RPMI7951 (cell line): Measurements from ENCODE around the gene AKAP6. TPM values are rescaled to one million over a fixed set of nuclear protein-coding genes. Genes with fewer than 3 reads are reported as not detected.

Source experiments
- DNase-seq: peaks from one replicate; pipeline ENCODE4 v3.0.0-alpha.2; 2012; ENCODE audit warnings: low read depth
- total RNA-seq: library from RNA; depleted of rRNA; stranded (reverse); fragments of >200 nt; shearing (Covaris generic); gene quantifications from 2 replicates; pipeline ENCODE4 v1.2.3, GENCODE V29; 2014

The AKAP6 gene
- total RNA-seq, 1 experiment from 2014 or later: 3.0 TPM

- DNase-seq: no peak
Measured at GRCh38 chr14:32330351-32331111, 1.4 kb downstream of the AKAP6 start.

GRCh38 chr14:32331206-32331605 lies 2.1 kb downstream of the AKAP6 start:
- no peak for DNase-seq

GRCh38 chr14:32332415-32333316 lies 3.6 kb downstream of the AKAP6 start:
- no peak for DNase-seq

- no peak for DNase-seq
Measured at GRCh38 chr14:32336702-32337101, 7.6 kb downstream of the AKAP6 start.

- DNase-seq: no peak
Measured at GRCh38 chr14:32337759-32338158, 8.7 kb downstream of the AKAP6 start.

- no peak for DNase-seq
Measured at GRCh38 chr14:32339188-32339587, 10.1 kb downstream of the AKAP6 start.

- DNase-seq: no peak
Measured at GRCh38 chr14:32341947-32342846, 13.1 kb downstream of the AKAP6 start.

GRCh38 chr14:32342847-32343194 lies 13.7 kb downstream of the AKAP6 start:
- no peak for DNase-seq

- DNase-seq: no peak
Measured at GRCh38 chr14:32343926-32344430, 14.9 kb downstream of the AKAP6 start.

- no peak for DNase-seq
Measured at GRCh38 chr14:32345311-32345791, 16.3 kb downstream of the AKAP6 start.

- no peak for DNase-seq
Measured at GRCh38 chr14:32349322-32349721, 20.2 kb downstream of the AKAP6 start.

GRCh38 chr14:32350020-32350419 lies 20.9 kb downstream of the AKAP6 start:
- DNase-seq: no peak

GRCh38 chr14:32352631-32353030 lies 23.5 kb downstream of the AKAP6 start:
- DNase-seq: no peak

- no peak for DNase-seq
Measured at GRCh38 chr14:32354716-32355115, 25.6 kb downstream of the AKAP6 start.

GRCh38 chr14:32358781-32359180 lies 29.7 kb downstream of the AKAP6 start:
- no peak for DNase-seq

GRCh38 chr14:32361674-32362073 lies 32.6 kb downstream of the AKAP6 start:
- no peak for DNase-seq

- DNase-seq: no peak
Measured at GRCh38 chr14:32363761-32364160, 34.7 kb downstream of the AKAP6 start.

- DNase-seq: no peak
Measured at GRCh38 chr14:32364941-32365340, 35.8 kb downstream of the AKAP6 start.

GRCh38 chr14:32366256-32366879 lies 37.3 kb downstream of the AKAP6 start:
- peak; percentile 13 for DNase-seq

- DNase-seq: no peak
Measured at GRCh38 chr14:32366986-32367385, 37.9 kb downstream of the AKAP6 start.

GRCh38 chr14:32367516-32367915 lies 38.4 kb downstream of the AKAP6 start:
- no peak for DNase-seq
